ENCODE data around the gene CLTCL1. TPM values are rescaled to one million over a fixed set of nuclear protein-coding genes. Genes with fewer than 3 reads are reported as not detected.

Gene CLTCL1
- total and polyA plus RNA-seq, 9 donors, result 2.8 to 10.7 (median 5.2) TPM

- no peaks in the 10 kb centered on the region for H3K27me3 ChIP-seq
- H3K4me1 ChIP-seq (ENCODE audit: insufficient read depth), result no peaks in the 10 kb centered on the region
- intact Hi-C loops (cut with DNase I), result no loop called here
- DNase-seq, result no peak
- 75 to 91% (median 83%) methylated on average over 14 of the region's 14 CpGs for WGBS, 3 donors
- TF ChIP-seq, protein P1, sequence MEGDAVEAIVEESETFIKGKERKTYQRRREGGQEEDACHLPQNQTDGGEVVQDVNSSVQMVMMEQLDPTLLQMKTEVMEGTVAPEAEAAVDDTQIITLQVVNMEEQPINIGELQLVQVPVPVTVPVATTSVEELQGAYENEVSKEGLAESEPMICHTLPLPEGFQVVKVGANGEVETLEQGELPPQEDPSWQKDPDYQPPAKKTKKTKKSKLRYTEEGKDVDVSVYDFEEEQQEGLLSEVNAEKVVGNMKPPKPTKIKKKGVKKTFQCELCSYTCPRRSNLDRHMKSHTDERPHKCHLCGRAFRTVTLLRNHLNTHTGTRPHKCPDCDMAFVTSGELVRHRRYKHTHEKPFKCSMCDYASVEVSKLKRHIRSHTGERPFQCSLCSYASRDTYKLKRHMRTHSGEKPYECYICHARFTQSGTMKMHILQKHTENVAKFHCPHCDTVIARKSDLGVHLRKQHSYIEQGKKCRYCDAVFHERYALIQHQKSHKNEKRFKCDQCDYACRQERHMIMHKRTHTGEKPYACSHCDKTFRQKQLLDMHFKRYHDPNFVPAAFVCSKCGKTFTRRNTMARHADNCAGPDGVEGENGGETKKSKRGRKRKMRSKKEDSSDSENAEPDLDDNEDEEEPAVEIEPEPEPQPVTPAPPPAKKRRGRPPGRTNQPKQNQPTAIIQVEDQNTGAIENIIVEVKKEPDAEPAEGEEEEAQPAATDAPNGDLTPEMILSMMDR (IDR thresholded peaks at IDR 0.05), result no peak
- TF ChIP-seq EP300 (IDR thresholded peaks at IDR 0.05), result no peak
- TF ChIP-seq POLR2A (IDR thresholded peaks at IDR 0.05), result no peak
- H3K36me3 ChIP-seq, result no peaks in the 10 kb centered on the region
- H3K9me3 ChIP-seq, result no peaks in the 10 kb centered on the region
- H3K4me3 ChIP-seq, result no peak overlapping the region
- H3K27ac ChIP-seq, result no peak overlapping the region
These were observed 57.2 kb downstream of the CLTCL1 start for GRCh38 chr22:19234126-19234896.

- H3K27me3 ChIP-seq, result no peaks in the 10 kb centered on the region
- no peaks in the 10 kb centered on the region for H3K36me3 ChIP-seq
- 94 to 95% (median 94%) methylated on average over 11 of the region's 11 CpGs for WGBS, 3 donors
- H3K4me1 ChIP-seq (ENCODE audit: insufficient read depth), result no peaks in the 10 kb centered on the region
- intact Hi-C loops (cut with DNase I), result no loop called here
- TF ChIP-seq, protein P1 (IDR thresholded peaks at IDR 0.05), result no peak
- TF ChIP-seq EP300 (IDR thresholded peaks at IDR 0.05) (no peak), POLR2A (IDR thresholded peaks at IDR 0.05) (no peak)
- H3K27ac ChIP-seq, result no peak overlapping the region
- DNase-seq, result no peak
- H3K4me3 ChIP-seq, result no peak overlapping the region
- H3K9me3 ChIP-seq, result no peaks in the 10 kb centered on the region
These were observed 58.3 kb downstream of the CLTCL1 start for GRCh38 chr22:19233189-19233661.

GRCh38 chr22:19232623-19233022 is 58.9 kb downstream of the CLTCL1 start:
- Histone ChIP-seq H3K27me3 (no peaks in the 10 kb centered on the region), H3K4me3 (no peak overlapping the region), H3K27ac (no peak overlapping the region), H3K9me3 (no peaks in the 10 kb centered on the region), H3K4me1 (ENCODE audit: insufficient read depth) (no peaks in the 10 kb centered on the region), H3K36me3 (no peaks in the 10 kb centered on the region)
- no peak for TF ChIP-seq POLR2A (IDR thresholded peaks at IDR 0.05)
- TF ChIP-seq, protein P1 (IDR thresholded peaks at IDR 0.05), result no peak
- no peak for TF ChIP-seq EP300 (IDR thresholded peaks at IDR 0.05)
- WGBS, 3 donors, result 30 to 37% (median 33%) methylated on average over 2 of the region's 2 CpGs
- no peak for DNase-seq
- intact Hi-C loops (cut with DNase I), result no loop called here

- 84 to 89% (median 85%) methylated on average over 3 of the region's 3 CpGs for WGBS, 3 donors
- TF ChIP-seq, protein P1 (IDR thresholded peaks at IDR 0.05), result no peak
- TF ChIP-seq POLR2A (IDR thresholded peaks at IDR 0.05) (no peak), EP300 (IDR thresholded peaks at IDR 0.05) (no peak)
- Histone ChIP-seq H3K36me3 (no peaks in the 10 kb centered on the region), H3K4me1 (ENCODE audit: insufficient read depth) (no peaks in the 10 kb centered on the region), H3K27me3 (no peaks in the 10 kb centered on the region), H3K4me3 (no peak overlapping the region), H3K9me3 (no peaks in the 10 kb centered on the region), H3K27ac (no peak overlapping the region)
- intact Hi-C loops (cut with DNase I), result no loop called here
- DNase-seq, result no peak
These were observed 59.5 kb downstream of the CLTCL1 start for GRCh38 chr22:19231986-19232385.

All from ovary (tissue), 9 donors.